HepG2 (cell line): Measurements from ENCODE around the gene LENEP. TPM values are rescaled to one million over a fixed set of nuclear protein-coding genes. Genes with fewer than 3 reads are reported as not detected.

ENCODE experiments used
- ATAC-seq: fragments of 200-7000 bp; cut with Tn5 transposase; 3 replicates; pipeline ENCODE4 v1.9.1; 2020; ENCODE audit warnings: mild to moderate bottlenecking, moderate library complexity
- BruUV-seq: library from RNA; stranded (reverse); fragments of 400-500 nt; replicated peaks from 2 replicates; lab custom pipeline; 2021; lab: Mats Ljungman, UMichigan
- CTCF ChIA-PET: fragments of 300-600 bp; formaldehyde crosslinking; extraction: SDS; loops from one replicate; lab custom pipeline; 2021; ENCODE audit warnings: low total read pairs, inconsistent platforms, low intra/inter-chr PET ratio; lab: Yijun Ruan, JAX
- POLR2A ChIA-PET: fragments of 350-600 bp; sonication (Branson Sonifier 250); formaldehyde crosslinking; loops from one replicate; lab custom pipeline; 2020; ENCODE audit warnings: antibody characterized with exemption, inconsistent platforms; lab: Yijun Ruan, JAX
- DNase-seq: peaks from one replicate; pipeline ENCODE4 v3.0.0-alpha.2; 2015; ENCODE audit warnings: low spot score
- FAIRE-seq: peaks from 3 replicates; lab custom pipeline; 2011; peaks lifted over from hg19 to GRCh38; lab: Jason Lieb, UNC
- H2AFZ ChIP-seq: one replicate; pipeline ENCODE4 v1.6.1; 2011; ENCODE audit warnings: low read length, inconsistent platforms
- H3K27ac ChIP-seq: fragments of 300-600 bp; 3 replicates; pipeline ENCODE4 v1.8.0; 2011; ENCODE audit warnings: mixed run types, mild to moderate bottlenecking, mixed read lengths, low read length, inconsistent platforms; ENCODE audit not compliant: insufficient read depth; ENCODE audit errors: extremely low read length
- H3K27me3 ChIP-seq, 2 experiments: fragments of 200-600 bp in 1 of 2; 2 replicates in 1 of 2; 3 replicates in 1 of 2; pipeline versions ENCODE4 v1.6.0 to v1.8.0; 2011; ENCODE audit warnings: low read length in 2 of 2, mild to moderate bottlenecking in 2 of 2, moderate library complexity in 2 of 2, inconsistent platforms in 1 of 2; ENCODE audit not compliant: insufficient read depth in 2 of 2, control insufficient read depth in 1 of 2
- H3K36me3 ChIP-seq, 2 experiments: fragments of 200-600 bp in 1 of 2; replicated peaks in 1 of 2; 2 replicates in 1 of 2; 3 replicates in 1 of 2; pipeline versions ENCODE4 v1.5.1 to v1.8.0; 2011; ENCODE audit warnings: low read length in 2 of 2, inconsistent platforms in 1 of 2; ENCODE audit not compliant: insufficient read depth in 2 of 2, control insufficient read depth in 1 of 2
- H3K4me1 ChIP-seq: 2 replicates; pipeline ENCODE4 v1.5.1; 2012; ENCODE audit warnings: low read length, inconsistent platforms; ENCODE audit not compliant: insufficient read depth
- H3K4me2 ChIP-seq: 2 replicates; pipeline ENCODE4 v1.6.0; 2011; ENCODE audit warnings: low read depth, low read length, inconsistent platforms
- H3K4me3 ChIP-seq, 3 experiments: fragments of 200-600 bp in 1 of 3; sonication (generic), shearing (Covaris generic) in 1 of 3; replicated peaks in 1 of 3; 2 replicates each; pipeline ENCODE4 v1.5.1; 2011 to 2016; ENCODE audit warnings: low read length in 3 of 3, inconsistent platforms in 2 of 3, low read depth in 2 of 3, mild to moderate bottlenecking in 2 of 3, control low read depth in 1 of 3, mixed read lengths in 1 of 3; ENCODE audit not compliant: insufficient read depth in 1 of 3
- H3K79me2 ChIP-seq: one replicate; pipeline ENCODE4 v1.6.1; 2011; ENCODE audit warnings: low read length, inconsistent platforms; ENCODE audit not compliant: insufficient read depth
- H3K9ac ChIP-seq: 2 replicates; pipeline ENCODE4 v1.6.0; 2011; ENCODE audit warnings: mild to moderate bottlenecking, low read depth, low read length, inconsistent platforms; ENCODE audit not compliant: insufficient read depth
- H3K9me3 ChIP-seq: 2 replicates; pipeline ENCODE4 v1.5.1; 2012; ENCODE audit warnings: mild to moderate bottlenecking, low read length
- H4K20me1 ChIP-seq: 2 replicates; pipeline ENCODE4 v1.6.0; 2011; ENCODE audit warnings: inconsistent platforms, mild to moderate bottlenecking, low read length, moderate library complexity; ENCODE audit not compliant: insufficient read depth
- ASH2L ChIP-seq: fragments of 300-600, 200-600 bp; sonication (generic); IDR thresholded peaks from 2 replicates; pipeline ENCODE4 v1.7.0; 2017; ENCODE audit warnings: low read depth, mild to moderate bottlenecking, moderate library complexity, mixed read lengths, low read length; ENCODE audit not compliant: insufficient read length
- HDAC1 ChIP-seq: sonication (generic); formaldehyde crosslinking; IDR thresholded peaks from 2 replicates; pipeline ENCODE4 v1.5.1; 2020; ENCODE audit warnings: mild to moderate bottlenecking, missing genetic modification reagents
- HOXA3 ChIP-seq: sonication (generic); formaldehyde crosslinking; IDR thresholded peaks from 2 replicates; pipeline ENCODE4 v1.5.0; 2020; ENCODE audit warnings: missing genetic modification reagents
- LCORL ChIP-seq, 2 experiments: fragments of 450-650 bp in 1 of 2; sonication (generic) in 1 of 2; formaldehyde crosslinking in 1 of 2; IDR thresholded peaks; 2 replicates each; pipeline versions ENCODE4 v1.5.0 to v1.6.1; 2017 to 2020; ENCODE audit warnings: antibody characterized with exemption in 1 of 2, missing genetic modification reagents in 1 of 2
- NONO ChIP-seq, 2 experiments: fragments of 450-650 bp in 1 of 2; sonication (generic) in 1 of 2; formaldehyde crosslinking in 1 of 2; IDR thresholded peaks in 1 of 2; conservative IDR thresholded peaks in 1 of 2; 2 replicates each; pipeline versions ENCODE4 v1.6.1 to v1.8.0; 2017 to 2022; ENCODE audit warnings: mild to moderate bottlenecking in 1 of 2, missing genetic modification reagents in 1 of 2, moderate library complexity in 1 of 2
- PAWR ChIP-seq: sonication (generic); formaldehyde crosslinking; IDR thresholded peaks from 2 replicates; pipeline ENCODE4 v1.4.0; 2020; ENCODE audit warnings: missing genetic modification reagents, mild to moderate bottlenecking, borderline replicate concordance
- RBM39 ChIP-seq: fragments of 200-400 bp; formaldehyde crosslinking; IDR thresholded peaks from one replicate; pipeline ENCODE4 v1.6.1; 2018; ENCODE audit warnings: antibody characterized with exemption, mild to moderate bottlenecking, low read depth, low read length; ENCODE audit not compliant: poor library complexity, severe bottlenecking
- RFX1 ChIP-seq: fragments of 450-650 bp; IDR thresholded peaks from 2 replicates; pipeline ENCODE4 v1.6.1; 2017
- RFXAP ChIP-seq: sonication (generic); formaldehyde crosslinking; IDR thresholded peaks from 2 replicates; pipeline ENCODE4 v1.4.0; 2020; ENCODE audit warnings: missing genetic modification reagents, borderline replicate concordance
- SETDB1 ChIP-seq: sonication (generic); formaldehyde crosslinking; IDR thresholded peaks from 2 replicates; pipeline ENCODE4 v1.5.1; 2020; ENCODE audit warnings: missing genetic modification reagents, mild to moderate bottlenecking, borderline replicate concordance
- SUZ12 ChIP-seq: fragments of 150-350 bp; IDR thresholded peaks from 2 replicates; pipeline ENCODE4 v1.6.1; 2014; ENCODE audit warnings: low read depth, low read length
- ZSCAN20 ChIP-seq: sonication (generic); formaldehyde crosslinking; IDR thresholded peaks from 2 replicates; pipeline ENCODE4 v1.4.0; 2020; ENCODE audit warnings: missing genetic modification reagents, mild to moderate bottlenecking, borderline replicate concordance
- WGBS: methylation state at CpG from one replicate; pipeline ENCODE4 v1.1.6; 2017; ENCODE audit warnings: low lambda C conversion rate; 5-methylcytosine and 5-hydroxymethylcytosine counted together
- in situ Hi-C: cut with HindIII; loops from 2 replicates; pipeline ENCODE4 v1.10.0; 2017; ENCODE audit warnings: low pct_unique_long_range_greater_than_20kb; ENCODE audit not compliant: extremely low pct_ligation_motif_present
- intact Hi-C: fragments of 100-400 bp; cut with micrococcal nuclease; formaldehyde crosslinking; loops from one replicate; pipeline ENCODE4 v1.10.0; 2022; ENCODE audit not compliant: unreplicated experiment
- polyA plus RNA-seq, 8 experiments: library from polyadenylated mRNA; depleted of rRNA in 3 of 8; stranded (reverse) in 7 of 8; unstranded in 1 of 8; fragments of >200 nt; fragmentation: Illumina TruSeq in 4 of 8; extraction: Trizol in 4 of 8; gene quantifications; 2 replicates each; pipeline versions ENCODE4 v1.2.1 to v1.2.3, GENCODE V29; 2011 to 2016; ENCODE audit warnings: low read depth in 4 of 8, missing spikeins in 1 of 8, mixed read lengths in 1 of 8; ENCODE audit not compliant: insufficient read depth in 1 of 8
- total RNA-seq, 5 experiments: library from RNA; depleted of rRNA; stranded (reverse); fragments of >200 nt; fragmentation: Illumina TruSeq; extraction: Trizol; gene quantifications; 2 replicates each; pipeline ENCODE4 v1.2.3, GENCODE V29; 2016; ENCODE audit warnings: low read depth in 1 of 5
- TF ChIP-seq, protein P1 (sequence below): sonication (generic); formaldehyde crosslinking; IDR thresholded peaks from 2 replicates; pipeline ENCODE4 v1.4.0; 2020; ENCODE audit warnings: missing genetic modification reagents, mild to moderate bottlenecking, borderline replicate concordance
- TF ChIP-seq, protein P2 (sequence below): sonication (generic); formaldehyde crosslinking; IDR thresholded peaks from 2 replicates; pipeline ENCODE4 v1.5.0; 2020; ENCODE audit warnings: missing genetic modification reagents

The LENEP gene
- total and polyA plus RNA-seq, 2 of the 13 experiments (the other 11 are each of a cell fraction or from before 2014, with no cell fraction given): 0.29 TPM; not detected in 1

DNA sequence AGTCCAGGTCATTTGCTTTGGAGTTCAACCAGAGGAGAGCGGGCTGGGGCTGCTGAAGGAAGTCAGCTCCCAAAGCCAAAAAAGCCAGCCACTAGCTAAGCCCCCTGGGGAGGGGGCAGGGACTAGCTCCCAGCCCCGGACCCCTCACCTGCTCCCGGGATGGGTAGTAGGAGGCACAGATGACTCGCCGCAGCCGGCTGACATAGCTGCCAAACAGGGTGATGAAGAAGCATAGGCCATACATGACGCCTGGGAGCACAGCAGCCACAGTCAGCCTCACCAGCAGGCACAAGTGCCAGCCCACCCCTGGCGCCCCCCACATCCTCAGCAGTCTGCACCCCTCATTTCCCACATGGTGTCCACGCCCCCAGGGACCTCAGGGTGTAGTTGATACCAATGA is 32.8 kb downstream of the LENEP start:
- no peak for ATAC-seq
- Histone ChIP-seq H3K4me3 (no peak overlapping the region), H3K9ac (no peak overlapping the region), H3K27ac (no peak overlapping the region), H3K36me3 (no peaks in the 10 kb centered on the region), H3K9me3 (no peaks in the 10 kb centered on the region), H3K27me3 (peaks cover 2 to 22% of the 10 kb centered on the region in 2 experiments; a peak in 4 of 5 replicates), H3K79me2 (no peaks in the 10 kb centered on the region), H3K4me1 (peaks cover 76% of the 10 kb centered on the region), H2AFZ (no peak overlapping the region), H4K20me1 (no peaks in the 10 kb centered on the region), H3K4me2 (peak overlapping the region; percentile 33; the same call in 1 of the 2 replicates)
- no TSS peak for BruUV-seq
- 35% methylated on average over 4 of the region's 9 CpGs for WGBS
- CTCF ChIA-PET: no interaction called here
- no peak for FAIRE-seq
- no peak for TF ChIP-seq RBM39
- no peak for TF ChIP-seq SETDB1 (CRISPR knock-in tag)
- no peak for TF ChIP-seq HDAC1 (CRISPR knock-in tag)
- no peak for TF ChIP-seq SUZ12
- TF ChIP-seq HOXA3 (CRISPR knock-in tag): no peak
- TF ChIP-seq, protein P1, sequence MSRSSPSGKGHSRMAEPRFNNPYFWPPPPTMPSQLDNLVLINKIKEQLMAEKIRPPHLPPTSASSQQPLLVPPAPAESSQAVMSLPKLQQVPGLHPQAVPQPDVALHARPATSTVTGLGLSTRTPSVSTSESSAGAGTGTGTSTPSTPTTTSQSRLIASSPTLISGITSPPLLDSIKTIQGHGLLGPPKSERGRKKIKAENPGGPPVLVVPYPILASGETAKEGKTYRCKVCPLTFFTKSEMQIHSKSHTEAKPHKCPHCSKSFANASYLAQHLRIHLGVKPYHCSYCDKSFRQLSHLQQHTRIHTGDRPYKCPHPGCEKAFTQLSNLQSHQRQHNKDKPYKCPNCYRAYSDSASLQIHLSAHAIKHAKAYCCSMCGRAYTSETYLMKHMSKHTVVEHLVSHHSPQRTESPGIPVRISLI (CRISPR knock-in tag): no peak
- TF ChIP-seq LCORL (IDR thresholded peaks at IDR 0.05): no peak
- no peak for TF ChIP-seq LCORL (CRISPR knock-in tag; IDR thresholded peaks at IDR 0.05)
- no peak for TF ChIP-seq PAWR (CRISPR knock-in tag)
- no peak for TF ChIP-seq ZSCAN20
- no peak for TF ChIP-seq NONO (IDR thresholded peaks at IDR 0.05)
- no peak for TF ChIP-seq NONO (CRISPR knock-in tag; conservative IDR thresholded peaks at IDR 0.05)
- no peak for TF ChIP-seq RFXAP
- no peak for TF ChIP-seq ASH2L
- TF ChIP-seq RFX1: no peak
- TF ChIP-seq, protein P2, sequence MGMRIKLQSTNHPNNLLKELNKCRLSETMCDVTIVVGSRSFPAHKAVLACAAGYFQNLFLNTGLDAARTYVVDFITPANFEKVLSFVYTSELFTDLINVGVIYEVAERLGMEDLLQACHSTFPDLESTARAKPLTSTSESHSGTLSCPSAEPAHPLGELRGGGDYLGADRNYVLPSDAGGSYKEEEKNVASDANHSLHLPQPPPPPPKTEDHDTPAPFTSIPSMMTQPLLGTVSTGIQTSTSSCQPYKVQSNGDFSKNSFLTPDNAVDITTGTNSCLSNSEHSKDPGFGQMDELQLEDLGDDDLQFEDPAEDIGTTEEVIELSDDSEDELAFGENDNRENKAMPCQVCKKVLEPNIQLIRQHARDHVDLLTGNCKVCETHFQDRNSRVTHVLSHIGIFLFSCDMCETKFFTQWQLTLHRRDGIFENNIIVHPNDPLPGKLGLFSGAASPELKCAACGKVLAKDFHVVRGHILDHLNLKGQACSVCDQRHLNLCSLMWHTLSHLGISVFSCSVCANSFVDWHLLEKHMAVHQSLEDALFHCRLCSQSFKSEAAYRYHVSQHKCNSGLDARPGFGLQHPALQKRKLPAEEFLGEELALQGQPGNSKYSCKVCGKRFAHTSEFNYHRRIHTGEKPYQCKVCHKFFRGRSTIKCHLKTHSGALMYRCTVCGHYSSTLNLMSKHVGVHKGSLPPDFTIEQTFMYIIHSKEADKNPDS (CRISPR knock-in tag): no peak
- in situ Hi-C loops (no loop called here), intact Hi-C loops (no loop called here)
- no peak for DNase-seq
- POLR2A ChIA-PET: interaction anchor here (0.8 to 1.6 kb wide), 2 partner anchors 54 to 82 kb away, joined by 4 read pairs; no protein-coding TSS in a partner anchor
